Gastrocnemius medialis (tissue), 4 donors: ENCODE results near the gene ZEB2. TPM values are rescaled to one million over a fixed set of nuclear protein-coding genes. Genes with fewer than 3 reads are reported as not detected.

Experiments used
- ATAC-seq, 2 donors: fragments of 150-250 bp; one replicate each; pipeline ENCODE4 v1.9.1; 2016
- DNase-seq, 2 donors: peaks; one replicate each; pipeline ENCODE4 v3.0.0-alpha.2; 2019
- H3K27ac ChIP-seq, 4 donors: fragments of 200-600 bp; sonication (generic); 1 replicate in 1 of 4; 2 replicates in 3 of 4; pipeline ENCODE4 v1.5.1; 2016 to 2018; ENCODE audit warnings: mild to moderate bottlenecking in 2 of 4, moderate library complexity in 1 of 4
- H3K27me3 ChIP-seq, 3 donors: fragments of 200-600 bp; sonication (generic) in 2 of 3; 1 replicate in 1 of 3; 2 replicates in 2 of 3; pipeline versions ENCODE4 v1.5.1 to v1.6.0; 2016 to 2019; ENCODE audit warnings: mild to moderate bottlenecking in 1 of 3, moderate library complexity in 1 of 3
- H3K36me3 ChIP-seq, 2 donors: fragments of 200-600 bp; sonication (generic) in 1 of 2; one replicate each; pipeline ENCODE4 v1.5.1; 2017 to 2018
- H3K4me1 ChIP-seq, 2 donors: fragments of 200-600 bp; sonication (generic) in 1 of 2; one replicate each; pipeline ENCODE4 v1.5.1; 2016 to 2017; ENCODE audit warnings: mild to moderate bottlenecking in 2 of 2
- H3K4me3 ChIP-seq, 4 donors: fragments of 200-600 bp; sonication (generic) in 3 of 4; 1 replicate in 1 of 4; 2 replicates in 3 of 4; pipeline ENCODE4 v1.5.1; 2016 to 2019; ENCODE audit warnings: mild to moderate bottlenecking in 2 of 4
- H3K9me3 ChIP-seq, 3 donors: fragments of 200-600 bp; sonication (generic) in 2 of 3; 1 replicate in 1 of 3; 2 replicates in 2 of 3; pipeline ENCODE4 v1.5.1; 2016 to 2019
- CTCF ChIP-seq, 5 experiments: fragments of 450-650 bp in 3 of 5; fragments of 200-600 bp in 2 of 5; sonication (generic) in 2 of 5; IDR thresholded peaks in 4 of 5; conservative IDR thresholded peaks in 1 of 5; 1 replicate in 4 of 5; 2 replicates in 1 of 5; pipeline ENCODE4 v1.5.1; 2016 to 2019; ENCODE audit warnings: antibody characterized with exemption in 5 of 5, mild to moderate bottlenecking in 3 of 5, moderate library complexity in 3 of 5
- POLR2A ChIP-seq, 2 donors: fragments of 450-650 bp; IDR thresholded peaks; one replicate each; pipeline ENCODE4 v1.6.1; 2017; ENCODE audit warnings: antibody characterized with exemption in 2 of 2, mild to moderate bottlenecking in 2 of 2, moderate library complexity in 2 of 2
- in situ Hi-C, 4 donors: fragments of 200-750 bp; cut with MboI; loops; one replicate each; pipeline versions ENCODE4 v1.15.0 to v1.8.0; 2017; ENCODE audit warnings: low sequenced_read_pairs in 4 of 4
- intact Hi-C: fragments of 100-400 bp; cut with DNase I; formaldehyde crosslinking; loops from one replicate; pipeline ENCODE4 v1.15.1; 2023; ENCODE audit warnings: low total_unique reads
- total RNA-seq, 4 donors: library from RNA; depleted of rRNA; stranded (reverse); fragments of >200 nt; gene quantifications; one replicate each; pipeline versions ENCODE4 v1.1.0 to v1.2.3, GENCODE V29; 2016

The ZEB2 gene
- total RNA-seq, 4 donors from 2014 or later = 21.2 to 27.6 (median 22.9) TPM

- no peaks in the 10 kb centered on the region for H3K9me3 ChIP-seq
- intact Hi-C loops = no loop called here
- no peak overlapping the region for H3K4me3 ChIP-seq
- TF ChIP-seq CTCF (IDR thresholded peaks at IDR 0.05 in 4 of 5, conservative IDR thresholded peaks at IDR 0.05 in 1 of 5) (no peak), POLR2A (IDR thresholded peaks at IDR 0.05) (no peak)
- peaks cover 9 to 24% of the 10 kb centered on the region in 2 donors for H3K4me1 ChIP-seq
- no peaks in the 10 kb centered on the region for H3K27me3 ChIP-seq
- DNase-seq (no peak), ATAC-seq (no peak)
- no peaks in the 10 kb centered on the region for H3K36me3 ChIP-seq
- in situ Hi-C loops = no loop called here
- H3K27ac ChIP-seq = peak overlapping the region in 1 of 4 donors; percentile 5
Measured at GRCh38 chr2:144479138-144479537, 40.8 kb downstream of the ZEB2 start.

GRCh38 chr2:144477957-144478311 is 42.0 kb downstream of the ZEB2 start:
- intact Hi-C loops = no loop called here
- TF ChIP-seq CTCF (IDR thresholded peaks at IDR 0.05 in 4 of 5, conservative IDR thresholded peaks at IDR 0.05 in 1 of 5) (no peak), POLR2A (IDR thresholded peaks at IDR 0.05) (no peak)
- Histone ChIP-seq H3K36me3 (no peaks in the 10 kb centered on the region), H3K9me3 (no peaks in the 10 kb centered on the region), H3K4me3 (no peak overlapping the region), H3K27ac (no peak overlapping the region), H3K4me1 (peaks cover 8 to 15% of the 10 kb centered on the region in 2 donors), H3K27me3 (no peaks in the 10 kb centered on the region)
- in situ Hi-C loops = no loop called here
- DNase-seq = peak in 1 of 2 donors; percentile 39
- peak; percentile 38 to 44 for ATAC-seq

- intact Hi-C loops = no loop called here
- in situ Hi-C loops = no loop called here
- TF ChIP-seq CTCF (IDR thresholded peaks at IDR 0.05 in 4 of 5, conservative IDR thresholded peaks at IDR 0.05 in 1 of 5) (no peak), POLR2A (IDR thresholded peaks at IDR 0.05) (no peak)
- H3K4me1 ChIP-seq = peaks cover 8 to 15% of the 10 kb centered on the region in 2 donors
- no peaks in the 10 kb centered on the region for H3K9me3 ChIP-seq
- H3K36me3 ChIP-seq = no peaks in the 10 kb centered on the region
- peak overlapping the region in 2 of 4 donors; percentile 11 to 15 for H3K27ac ChIP-seq
- no peaks in the 10 kb centered on the region for H3K27me3 ChIP-seq
- DNase-seq (no peak), ATAC-seq (no peak)
- H3K4me3 ChIP-seq = no peak overlapping the region
Measured at GRCh38 chr2:144477281-144477956, 42.5 kb downstream of the ZEB2 start.

- ATAC-seq (no peak), DNase-seq (no peak)
- Histone ChIP-seq H3K4me3 (no peak overlapping the region), H3K9me3 (no peaks in the 10 kb centered on the region), H3K4me1 (peaks cover 8 to 19% of the 10 kb centered on the region in 2 donors), H3K36me3 (no peaks in the 10 kb centered on the region), H3K27me3 (no peaks in the 10 kb centered on the region), H3K27ac (no peak overlapping the region)
- intact Hi-C loops (no loop called here), in situ Hi-C loops (no loop called here)
- no peak for TF ChIP-seq CTCF (IDR thresholded peaks at IDR 0.05 in 4 of 5, conservative IDR thresholded peaks at IDR 0.05 in 1 of 5)
- no peak for TF ChIP-seq POLR2A (IDR thresholded peaks at IDR 0.05)
Measured at GRCh38 chr2:144476682-144477081, 43.2 kb downstream of the ZEB2 start.
